SK-N-MC (cell line): ENCODE measurements around the gene SLAIN1.

Experiments
- EZH2 ChIP-seq: fragments of 200-600 bp; sonication (generic); IDR thresholded peaks from one replicate; pipeline ENCODE4 v1.6.1; 2017; ENCODE audit warnings: antibody characterized with exemption
- FOXP2 ChIP-seq: optimal IDR thresholded peaks from 2 replicates; pipeline ENCODE3; 2011; ENCODE audit warnings: mild to moderate bottlenecking, moderate library complexity; ENCODE audit not compliant: insufficient read depth; ENCODE audit errors: extremely low read length, control extremely low read depth
- POLR2AphosphoS5 ChIP-seq: IDR thresholded peaks from 2 replicates; pipeline ENCODE4 v1.6.1; 2012; ENCODE audit warnings: mild to moderate bottlenecking, low read depth, low read length, borderline replicate concordance

- TF ChIP-seq POLR2AphosphoS5 (no peak), EZH2 (no peak), FOXP2 (no peak)
These were observed 42.7 kb downstream of the SLAIN1 start for GRCh38 chr13:77740097-77740735.
